ENCODE measurements around the gene UBE2S. TPM values are rescaled to one million over a fixed set of nuclear protein-coding genes. Genes with fewer than 3 reads are reported as not detected.
A peak's percentile ranks its signal among the peaks of the same experiment; 100 is the strongest.

UBE2S gene
- total RNA-seq, 1 experiment from 2014 or later, result 393 TPM

DNA sequence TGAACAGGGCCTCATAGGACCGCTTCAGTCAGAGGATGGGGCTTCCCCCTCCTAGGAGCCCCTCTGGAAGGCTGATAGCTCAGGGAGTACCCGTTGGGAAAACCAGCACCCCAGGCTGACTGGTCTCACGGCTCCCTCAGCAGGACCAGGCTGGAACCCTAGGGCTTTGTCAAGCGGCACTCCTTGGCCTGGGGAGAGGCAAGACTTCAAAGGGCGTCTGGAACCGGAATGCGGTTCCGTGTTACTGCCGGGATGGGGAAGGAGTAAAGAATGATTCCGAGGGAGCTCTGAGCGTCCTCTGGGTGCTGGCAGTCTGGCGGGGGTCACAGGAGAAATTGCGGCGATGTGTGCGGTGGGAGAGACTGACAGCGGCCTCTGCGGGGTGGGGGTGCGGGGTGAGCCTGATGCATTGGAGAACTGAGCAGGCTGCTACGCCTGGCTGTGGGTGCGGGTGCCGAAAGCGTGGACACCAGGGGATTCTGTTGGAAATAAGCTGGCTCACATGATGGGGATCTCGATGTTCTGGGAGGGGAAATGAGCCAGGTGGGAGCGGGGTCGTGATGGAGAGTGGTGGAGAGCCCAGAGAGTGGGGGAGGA lies 54.9 kb downstream of the UBE2S start:
- peaks cover 68% of the 10 kb centered on the region for H3K27me3 Mint-ChIP-seq (ENCODE audit: low read depth)
- Histone ChIP-seq H4K5ac (ENCODE audit: insufficient read length, low read depth, low read length) (no peak overlapping the region), H2AFZ (ENCODE audit: low read length) (no peak overlapping the region), H4K8ac (replicated peaks; ENCODE audit: insufficient read length, low read depth, low read length) (no peak overlapping the region), H3T11ph (ENCODE audit: low read length) (no peak overlapping the region), H3K79me1 (ENCODE audit: insufficient read depth, low read depth, low read length, poor library complexity, severe bottlenecking) (no peaks in the 10 kb centered on the region), H3K27me3 (ENCODE audit: insufficient read depth, low read length) (peaks cover 17% of the 10 kb centered on the region; the same call in 1 of the 2 replicates), H3K56ac (ENCODE audit: insufficient read length, low read depth, low read length) (no peak overlapping the region), H3K9ac (ENCODE audit: extremely low read depth, insufficient read length, low read length) (no peak overlapping the region), H3K23ac (ENCODE audit: insufficient read length, low read depth, low read length) (no peak overlapping the region), H3K4me1 (ENCODE audit: insufficient read depth, low read length) (peaks cover 2% of the 10 kb centered on the region; the same call in 1 of the 2 replicates), H3K4ac (ENCODE audit: low read depth, low read length) (no peak overlapping the region), H3K14ac (ENCODE audit: insufficient read depth, low read length) (no peak overlapping the region), H2BK5ac (ENCODE audit: insufficient read length, low read length) (no peak overlapping the region), H2BK12ac (ENCODE audit: insufficient read length, low read depth, low read length) (no peak overlapping the region), H4K20me1 (ENCODE audit: control insufficient read depth, insufficient read depth, insufficient read length) (no peaks in the 10 kb centered on the region), H2BK120ac (ENCODE audit: low read depth, low read length, poor library complexity, severe bottlenecking) (no peak overlapping the region), H2BK20ac (ENCODE audit: low read depth, low read length, poor library complexity, severe bottlenecking) (no peak overlapping the region), H3K4me2 (ENCODE audit: insufficient read depth, insufficient read length, low read length) (peak overlapping the region; percentile 65), H3K9me3 (ENCODE audit: control insufficient read depth, low read depth, low read length) (no peaks in the 10 kb centered on the region), H3K23me2 (ENCODE audit: insufficient read length, low read depth, low read length, poor library complexity, severe bottlenecking) (peaks cover 9% of the 10 kb centered on the region), H2AK5ac (ENCODE audit: insufficient read length, low read length) (no peak overlapping the region), H4K91ac (ENCODE audit: insufficient read length, low read depth, low read length) (no peak overlapping the region), H3K79me2 (ENCODE audit: insufficient read depth, low read length) (no peaks in the 10 kb centered on the region), H3K27ac (ENCODE audit: insufficient read length, low read depth, low read length) (no peak overlapping the region), H2BK15ac (ENCODE audit: low read depth, low read length) (no peak overlapping the region), H3K18ac (ENCODE audit: insufficient read length, low read depth, low read length) (no peak overlapping the region)
- H3K4me3 Mint-ChIP-seq, result peak overlapping the region; percentile 60 to 85
- H3K9me3 Mint-ChIP-seq, result no peaks in the 10 kb centered on the region; a peak in 1 of 5 replicates
- peaks cover 2 to 35% (median 11%) of the 10 kb centered on the region in 3 experiments; a peak in 6 of 7 replicates for H3K36me3 Mint-ChIP-seq (ENCODE audit: insufficient read depth in 1 of 3, low read depth in 3 of 3)
- WGBS (ENCODE audit: extremely low coverage, insufficient read length, low lambda C conversion rate), result no CpG with 5 or more reads among the region's 25 CpGs
- no peak for DNase-seq
- H3K4me1 Mint-ChIP-seq, result peaks cover 62 to 65% of the 10 kb centered on the region in 2 experiments
- TF ChIP-seq, protein P1, sequence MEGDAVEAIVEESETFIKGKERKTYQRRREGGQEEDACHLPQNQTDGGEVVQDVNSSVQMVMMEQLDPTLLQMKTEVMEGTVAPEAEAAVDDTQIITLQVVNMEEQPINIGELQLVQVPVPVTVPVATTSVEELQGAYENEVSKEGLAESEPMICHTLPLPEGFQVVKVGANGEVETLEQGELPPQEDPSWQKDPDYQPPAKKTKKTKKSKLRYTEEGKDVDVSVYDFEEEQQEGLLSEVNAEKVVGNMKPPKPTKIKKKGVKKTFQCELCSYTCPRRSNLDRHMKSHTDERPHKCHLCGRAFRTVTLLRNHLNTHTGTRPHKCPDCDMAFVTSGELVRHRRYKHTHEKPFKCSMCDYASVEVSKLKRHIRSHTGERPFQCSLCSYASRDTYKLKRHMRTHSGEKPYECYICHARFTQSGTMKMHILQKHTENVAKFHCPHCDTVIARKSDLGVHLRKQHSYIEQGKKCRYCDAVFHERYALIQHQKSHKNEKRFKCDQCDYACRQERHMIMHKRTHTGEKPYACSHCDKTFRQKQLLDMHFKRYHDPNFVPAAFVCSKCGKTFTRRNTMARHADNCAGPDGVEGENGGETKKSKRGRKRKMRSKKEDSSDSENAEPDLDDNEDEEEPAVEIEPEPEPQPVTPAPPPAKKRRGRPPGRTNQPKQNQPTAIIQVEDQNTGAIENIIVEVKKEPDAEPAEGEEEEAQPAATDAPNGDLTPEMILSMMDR (conservative IDR thresholded peaks at IDR 0.05), result no peak
- no peak overlapping the region for H3K27ac Mint-ChIP-seq
